Activated CD8-positive, alpha-beta memory T cell treated with anti-CD3 and anti-CD28 coated beads for 1 hour (primary cell): ENCODE results near the gene TTBK1.

Source experiments
- DNase-seq, 2 donors: peaks; one replicate each; pipeline ENCODE4 v3.0.0-alpha.2; 2020; ENCODE audit warnings: low read depth in 1 of 2; ENCODE audit errors: extremely low read depth in 1 of 2

TTBK1 gene

GRCh38 chr6:43222418-43223059 lies 20.7 kb upstream of the TTBK1 start:
- no peak for DNase-seq

DNA sequence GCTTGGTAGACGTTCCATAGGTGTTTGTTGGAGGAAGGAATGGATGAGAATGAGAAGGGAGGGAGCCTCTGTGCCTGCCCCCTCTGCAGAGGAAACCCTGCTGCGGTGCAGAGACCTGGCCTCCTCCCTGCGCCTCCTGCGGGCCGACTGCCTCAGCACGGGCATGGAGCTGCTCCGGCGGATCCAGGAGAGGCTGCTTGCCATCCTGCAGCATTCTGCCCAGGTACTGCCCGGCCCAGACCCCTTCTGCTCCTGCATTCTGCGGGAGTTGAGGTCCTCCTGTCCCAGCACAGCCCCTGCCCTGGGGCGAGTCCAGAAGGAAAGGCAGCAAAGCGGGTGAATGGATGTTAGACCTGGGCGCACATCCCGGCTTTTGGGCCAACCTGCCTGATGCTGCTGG lies 20.1 kb upstream of the TTBK1 start:
- no peak for DNase-seq

DNA sequence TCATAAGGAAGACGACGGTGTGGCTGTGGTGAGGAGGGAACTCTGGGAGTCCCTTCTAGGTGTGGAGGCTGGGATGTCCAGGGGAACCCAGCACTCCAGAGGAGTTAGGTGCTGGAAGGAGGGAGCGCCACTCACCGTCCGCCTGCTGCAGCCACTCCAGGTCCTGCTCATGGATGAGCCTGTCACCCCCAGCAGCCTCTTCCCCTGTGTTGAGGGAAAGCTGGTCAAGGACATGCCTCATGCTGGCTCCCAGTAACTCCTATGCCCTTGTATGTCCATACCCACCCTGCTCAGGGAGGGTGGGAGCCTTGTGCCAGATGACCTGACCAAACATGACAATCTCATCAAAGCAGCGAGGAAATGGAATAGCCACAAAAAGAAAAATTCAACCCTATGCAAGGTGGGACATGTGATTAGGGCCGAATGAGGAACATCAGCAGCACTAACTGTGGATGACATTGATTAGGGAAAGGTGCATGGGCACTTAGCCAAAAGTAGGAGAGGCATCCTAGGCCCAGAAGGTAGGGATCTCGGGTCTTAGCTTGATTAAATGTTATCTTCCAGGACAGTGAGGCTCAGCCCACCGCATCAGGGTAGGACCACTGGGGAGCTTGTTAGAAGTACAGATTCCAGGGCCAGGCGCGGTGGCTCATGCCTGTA lies 17.0 kb upstream of the TTBK1 start:
- no peak for DNase-seq

- DNase-seq: peak in 1 of 2 donors; percentile 71
Observed at GRCh38 chr6:43228951-43229802, 14.1 kb upstream of the TTBK1 start, which contains the start of gene DNPH1. TSS of gene DNPH1 (minus strand) at chr6:43229481. CDS start at chr6:43229456, 25 bp downstream.

DNA sequence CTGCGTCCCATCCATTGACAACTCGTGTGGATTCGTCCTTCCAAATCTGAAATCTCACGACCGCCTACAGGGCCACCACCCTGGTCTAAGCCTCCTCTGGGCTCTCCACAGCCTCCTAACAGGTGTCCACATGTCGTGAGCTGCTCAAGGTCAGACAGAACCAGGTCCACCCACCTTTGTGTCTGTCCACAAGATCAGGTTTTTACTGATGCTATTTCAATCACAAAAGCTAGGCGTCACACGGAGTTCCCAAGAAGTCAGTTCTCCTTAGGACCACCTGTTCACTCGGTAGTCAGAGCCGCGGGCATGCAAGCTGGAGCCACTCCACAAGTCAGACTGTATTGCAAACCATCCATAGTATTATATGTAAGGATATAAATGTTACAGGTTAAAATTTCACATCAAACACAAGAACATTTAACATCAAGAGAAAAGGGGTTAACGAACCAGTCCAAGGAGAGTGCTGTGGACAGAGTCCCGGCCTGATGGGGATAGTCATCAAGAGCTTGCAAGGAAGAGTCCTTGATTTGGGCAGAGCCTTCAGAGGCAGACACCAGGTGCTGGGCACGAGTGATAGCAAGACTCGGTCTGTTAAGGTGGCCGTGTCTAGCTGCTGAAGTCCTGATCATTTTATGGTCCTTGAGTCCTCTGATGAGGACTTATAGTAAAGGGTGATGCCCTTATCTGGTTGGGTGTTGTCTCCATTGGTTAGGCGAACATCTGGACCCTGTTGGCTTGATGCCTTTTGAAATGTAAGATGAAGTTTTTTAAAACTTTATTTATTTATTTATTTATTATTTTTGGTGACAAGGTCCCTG lies 13.3 kb upstream of the TTBK1 start:
- no peak for DNase-seq

GRCh38 chr6:43231053-43231452 lies 12.2 kb upstream of the TTBK1 start:
- DNase-seq: no peak

DNA sequence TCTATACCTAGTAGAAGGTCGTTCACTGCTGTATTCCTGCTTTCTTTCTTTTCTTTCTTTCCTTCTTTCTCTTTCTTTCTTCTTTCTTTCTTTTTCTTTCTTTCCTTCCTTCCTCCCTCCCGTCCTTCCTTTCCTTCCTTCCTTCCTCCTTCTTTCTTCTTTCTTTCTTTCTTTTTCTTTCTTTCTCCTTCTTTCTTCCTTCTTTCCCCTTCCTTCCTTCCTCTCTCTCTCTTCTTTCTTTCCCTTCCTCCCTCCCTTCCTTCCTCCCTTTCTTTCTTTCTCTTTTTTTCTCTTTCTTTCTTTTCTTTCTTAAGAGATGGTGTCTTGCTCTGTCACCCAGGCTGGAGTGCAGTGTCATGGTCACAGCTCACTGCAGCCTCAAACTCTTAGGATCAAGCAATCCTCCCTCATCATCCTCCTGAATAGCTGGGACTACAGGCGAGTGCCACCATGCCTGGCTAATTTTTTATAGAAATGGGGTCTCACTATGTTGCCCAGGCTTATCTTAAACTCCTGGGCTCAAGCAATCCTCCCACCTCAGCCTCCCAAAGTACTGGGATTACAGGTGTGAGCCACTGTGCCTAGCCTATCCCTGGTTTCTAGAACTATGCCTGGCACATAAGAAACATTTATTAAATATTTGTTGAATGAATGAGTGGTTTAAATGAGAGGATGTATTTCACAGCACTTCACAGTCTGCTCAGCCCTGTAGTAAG lies 11.4 kb upstream of the TTBK1 start:
- no peak for DNase-seq

- no peak for DNase-seq
Observed at GRCh38 chr6:43235841-43236240, 7.4 kb upstream of the TTBK1 start.

DNA sequence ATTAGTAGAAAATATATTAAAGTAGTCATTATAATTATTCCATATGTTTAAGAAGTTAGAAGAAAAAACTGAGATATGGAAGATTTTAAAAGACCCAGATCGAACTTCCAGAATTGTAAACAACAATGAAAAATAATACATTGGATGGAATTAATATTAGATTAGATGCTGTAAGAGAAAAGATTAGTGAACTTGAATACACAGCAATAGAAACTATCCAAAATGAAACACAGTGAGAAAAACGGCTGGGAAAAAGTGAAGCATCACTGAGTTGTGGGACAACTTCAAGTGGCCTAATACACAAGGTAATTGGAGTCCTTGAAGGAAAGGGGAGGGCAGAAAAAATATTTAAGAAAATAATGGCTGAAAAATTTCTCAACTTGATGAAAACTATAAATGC lies 4.2 kb upstream of the TTBK1 start:
- no peak for DNase-seq

GRCh38 chr6:43240950-43241349 lies 2.3 kb upstream of the TTBK1 start:
- DNase-seq: no peak

- no peak for DNase-seq
Observed at GRCh38 chr6:43241446-43241845, 1.8 kb upstream of the TTBK1 start.

DNA sequence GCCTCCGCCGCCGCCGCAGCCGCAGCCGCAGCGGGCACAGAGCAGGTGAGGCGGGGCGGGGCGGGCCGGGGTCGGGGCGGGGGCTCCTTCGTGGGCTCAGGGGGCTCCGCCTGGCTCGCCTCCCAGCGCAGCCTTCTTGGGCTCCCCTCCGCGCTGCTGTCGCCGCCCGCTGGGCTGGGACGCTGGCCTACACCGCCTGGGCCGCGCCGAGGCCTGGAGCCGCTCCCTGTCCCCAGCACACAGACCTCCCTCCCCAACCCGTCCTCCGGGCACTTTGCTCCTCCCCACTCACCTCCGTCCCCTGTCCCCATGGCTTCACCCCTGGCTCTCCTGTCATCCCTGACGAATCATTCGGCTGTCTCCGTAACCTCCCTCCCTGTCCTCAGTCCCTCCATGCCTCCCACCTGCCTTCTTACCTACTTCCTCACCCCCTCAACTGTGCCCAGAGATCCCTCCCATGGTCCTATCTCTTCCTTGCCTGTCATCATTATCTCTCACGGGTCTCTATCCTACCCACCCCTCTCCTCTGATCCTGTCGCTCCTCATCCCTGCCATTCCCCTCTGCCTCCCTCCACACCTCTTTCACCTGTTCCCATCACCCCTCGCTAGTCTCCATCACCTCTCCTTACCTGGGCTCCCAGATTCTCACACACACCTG lies 512 bp downstream of the TTBK1 start:
- no peak for DNase-seq

- DNase-seq: no peak
Observed at GRCh38 chr6:43246301-43247113, 3.2 kb downstream of the TTBK1 start.

GRCh38 chr6:43247114-43247999 lies 4.1 kb downstream of the TTBK1 start:
- peak in 1 of 2 donors; percentile 67 for DNase-seq

- DNase-seq: no peak
Observed at GRCh38 chr6:43248101-43248500, 4.8 kb downstream of the TTBK1 start.

- DNase-seq: no peak
Observed at GRCh38 chr6:43248791-43249190, 5.5 kb downstream of the TTBK1 start.

GRCh38 chr6:43250992-43251373 lies 7.7 kb downstream of the TTBK1 start:
- DNase-seq: no peak

DNA sequence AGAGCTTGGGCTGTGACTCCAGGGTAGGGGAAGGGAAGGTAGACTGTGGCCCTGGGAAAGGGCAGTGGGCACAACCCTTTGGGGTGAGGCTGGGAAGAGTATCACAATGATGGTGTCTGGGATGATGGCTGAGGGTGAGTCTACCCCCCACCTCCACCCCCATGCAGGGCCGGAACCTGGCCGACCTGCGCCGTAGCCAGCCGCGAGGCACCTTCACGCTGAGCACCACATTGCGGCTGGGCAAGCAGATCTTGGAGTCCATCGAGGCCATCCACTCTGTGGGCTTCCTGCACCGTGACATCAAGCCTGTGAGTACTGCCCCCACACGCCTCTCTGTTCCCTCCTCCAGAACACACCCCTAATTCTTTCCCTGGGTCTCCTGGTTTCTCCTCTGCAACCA lies 10.1 kb downstream of the TTBK1 start:
- DNase-seq: no peak
